SHP77 treated with DMSO at 0.1 percent for 48 hours (cell line): ENCODE results near the gene PIAS4.

Source experiments
- DNase-seq: peaks from one replicate; lab custom pipeline; 2025; lab: John Stamatoyannopoulos, UW

Gene PIAS4

GRCh38 chr19:3977242-3978143, 30.0 kb upstream of the PIAS4 start:
- no peak for DNase-seq

DNA sequence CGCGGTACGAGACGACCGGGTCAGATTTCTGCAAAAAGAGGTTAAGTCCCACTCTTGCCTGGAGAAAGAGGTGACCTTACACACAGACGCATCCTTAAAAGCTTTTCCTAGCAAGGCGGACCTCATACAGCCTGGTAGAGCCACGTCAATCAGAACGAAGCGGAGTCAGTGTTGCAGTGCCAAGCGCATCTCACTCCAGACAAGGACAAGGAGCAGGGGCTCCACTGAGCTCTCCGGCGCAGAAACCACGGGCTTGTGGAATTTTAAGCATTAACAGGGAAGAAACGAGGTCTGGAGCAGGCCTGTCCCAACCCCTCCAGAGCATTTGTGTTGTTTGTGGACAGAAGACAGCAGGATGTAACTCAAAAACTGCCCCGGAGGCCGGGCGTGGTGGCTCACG, 29.4 kb upstream of the PIAS4 start:
- no peak for DNase-seq

DNA sequence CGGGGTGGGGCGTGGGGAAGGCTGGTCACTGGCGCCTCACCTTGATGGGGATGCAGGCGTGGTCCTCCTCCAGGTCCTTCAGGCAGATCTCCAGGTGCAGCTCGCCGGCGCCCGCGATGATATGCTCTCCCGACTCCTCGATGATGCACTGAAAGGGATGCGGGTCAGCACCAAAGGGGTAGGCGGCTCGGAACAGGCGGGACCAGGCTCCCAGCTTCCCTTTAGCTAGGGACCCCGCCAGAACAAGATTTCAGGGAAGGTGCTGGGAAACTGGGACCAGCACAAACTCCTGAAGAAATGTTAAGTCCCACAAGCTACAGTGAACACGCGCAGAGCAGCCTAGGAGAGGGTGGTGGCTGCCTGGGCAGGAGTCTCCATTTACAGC, 28.3 kb upstream of the PIAS4 start:
- DNase-seq: no peak

DNA sequence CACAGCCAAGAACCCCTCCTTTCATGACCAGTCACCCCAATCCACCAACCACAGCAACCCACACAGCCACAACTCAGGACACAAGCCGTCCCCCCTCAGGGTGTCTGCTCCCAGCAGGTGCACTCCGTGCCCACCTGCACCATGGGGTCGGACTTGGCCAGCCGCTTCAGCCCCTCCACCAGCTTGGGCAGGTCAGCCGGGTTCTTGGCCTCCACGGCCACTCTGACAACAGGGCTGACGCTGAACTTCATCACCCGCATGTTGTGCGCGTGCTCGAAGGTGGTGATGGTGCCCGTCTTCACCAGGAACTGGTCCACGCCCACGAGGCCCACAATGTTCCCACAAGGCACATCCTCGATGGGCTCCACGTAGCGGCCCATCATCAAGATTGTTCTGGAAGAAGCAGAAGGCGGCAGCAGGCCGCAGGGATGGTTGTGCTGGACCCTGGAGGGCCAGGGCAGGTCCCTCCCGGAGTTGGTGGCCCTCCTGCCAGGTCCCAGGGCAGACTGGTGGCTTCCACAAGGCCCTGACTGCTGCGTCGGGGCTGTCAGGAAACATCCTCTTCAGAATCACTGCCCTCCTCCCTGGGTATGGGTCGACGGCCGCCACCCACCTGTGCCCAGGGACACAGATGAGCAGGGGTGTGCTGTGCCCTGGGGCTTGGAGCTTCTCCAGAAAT, 27.7 kb upstream of the PIAS4 start:
- DNase-seq: no peak

DNA sequence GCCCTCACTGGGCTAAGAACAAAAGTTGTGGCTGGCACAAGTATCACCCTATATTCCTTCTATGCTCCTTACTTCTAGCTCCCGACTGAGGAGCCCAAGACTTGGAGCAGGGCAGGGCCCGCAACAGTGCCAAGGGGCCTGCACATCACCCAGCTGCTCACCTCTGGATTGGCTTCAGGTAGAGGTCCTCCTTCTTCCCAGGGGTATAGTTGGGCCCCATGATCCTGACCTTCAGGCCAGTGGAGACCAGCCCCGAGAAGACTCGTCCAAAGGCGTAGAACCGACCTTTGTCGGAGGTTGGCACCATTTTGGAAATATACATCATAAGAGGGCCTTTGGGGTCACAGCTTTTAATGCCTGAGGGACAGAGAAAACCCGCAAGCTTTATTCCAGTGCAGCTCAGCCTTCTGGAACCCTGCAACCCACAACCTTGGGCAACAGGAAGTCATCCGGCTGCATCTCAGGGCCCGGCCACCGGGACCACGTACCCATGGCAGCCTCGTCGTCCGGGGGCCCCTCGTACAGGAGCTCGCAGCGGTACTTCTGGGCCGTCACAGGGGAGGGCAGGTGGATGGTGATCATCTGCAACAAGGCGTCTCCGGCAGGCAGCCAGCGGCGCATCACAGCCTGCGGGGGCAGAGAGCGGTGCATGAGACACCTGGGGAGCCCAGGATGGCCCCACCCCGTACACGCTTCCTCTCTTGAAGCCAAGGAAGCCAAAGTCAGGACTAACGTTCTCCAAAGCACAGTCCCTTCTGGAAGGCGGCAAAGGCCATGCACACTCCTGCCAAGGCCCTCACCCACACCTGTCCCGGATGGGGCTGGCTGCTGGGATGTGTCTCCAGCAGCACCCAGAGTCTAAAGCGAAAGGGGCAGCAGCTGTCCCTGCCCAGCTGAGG, 26.9 kb upstream of the PIAS4 start:
- no peak for DNase-seq

GRCh38 chr19:3981373-3981735, 26.2 kb upstream of the PIAS4 start:
- DNase-seq: no peak

- no peak for DNase-seq
Observed at GRCh38 chr19:3981736-3982681, 25.5 kb upstream of the PIAS4 start.

DNA sequence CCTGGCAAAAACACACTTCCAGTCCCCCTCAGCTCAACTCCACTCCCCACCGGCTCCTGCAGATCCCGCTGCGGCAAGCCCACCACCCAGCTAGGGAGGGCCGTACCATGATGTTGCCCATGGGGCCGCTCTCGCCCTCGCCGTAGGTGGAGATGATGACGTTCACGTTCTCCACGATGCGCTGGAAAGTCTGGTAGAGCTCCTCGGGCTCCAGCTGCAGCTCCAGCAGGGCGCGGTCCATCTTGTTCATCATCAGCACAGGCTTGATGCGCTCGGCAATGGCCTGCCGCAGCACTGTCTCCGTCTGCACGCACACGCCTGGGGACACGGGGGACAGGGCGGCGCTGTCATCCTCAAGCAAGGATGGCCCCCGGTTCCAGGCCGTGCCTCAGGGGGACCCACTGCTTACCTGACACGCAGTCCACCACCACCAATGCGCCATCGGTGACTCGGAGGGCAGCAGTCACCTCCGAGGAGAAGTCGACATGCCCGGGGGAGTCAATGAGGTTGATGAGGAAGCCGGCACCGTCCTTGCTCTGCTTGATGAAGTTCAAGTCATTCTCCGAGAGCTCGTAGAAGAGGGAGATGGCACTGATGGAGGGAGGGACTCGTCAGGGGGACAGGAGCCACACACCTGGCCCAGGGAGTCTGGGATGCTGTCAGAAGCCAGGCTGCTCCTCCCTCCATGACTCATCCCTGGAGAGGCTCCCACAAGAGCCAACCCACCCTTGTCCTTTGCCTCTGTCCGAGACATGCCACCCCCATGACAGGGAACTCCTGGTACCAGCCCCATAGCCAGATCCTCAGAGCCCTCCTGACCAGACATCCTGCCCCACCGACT, 24.6 kb upstream of the PIAS4 start:
- DNase-seq: no peak

- DNase-seq: no peak
Observed at GRCh38 chr19:3983542-3983914, 24.0 kb upstream of the PIAS4 start.

- DNase-seq: no peak
Observed at GRCh38 chr19:3983936-3984583, 23.5 kb upstream of the PIAS4 start.

- no peak for DNase-seq
Observed at GRCh38 chr19:3984584-3984907, 23.0 kb upstream of the PIAS4 start.

DNA sequence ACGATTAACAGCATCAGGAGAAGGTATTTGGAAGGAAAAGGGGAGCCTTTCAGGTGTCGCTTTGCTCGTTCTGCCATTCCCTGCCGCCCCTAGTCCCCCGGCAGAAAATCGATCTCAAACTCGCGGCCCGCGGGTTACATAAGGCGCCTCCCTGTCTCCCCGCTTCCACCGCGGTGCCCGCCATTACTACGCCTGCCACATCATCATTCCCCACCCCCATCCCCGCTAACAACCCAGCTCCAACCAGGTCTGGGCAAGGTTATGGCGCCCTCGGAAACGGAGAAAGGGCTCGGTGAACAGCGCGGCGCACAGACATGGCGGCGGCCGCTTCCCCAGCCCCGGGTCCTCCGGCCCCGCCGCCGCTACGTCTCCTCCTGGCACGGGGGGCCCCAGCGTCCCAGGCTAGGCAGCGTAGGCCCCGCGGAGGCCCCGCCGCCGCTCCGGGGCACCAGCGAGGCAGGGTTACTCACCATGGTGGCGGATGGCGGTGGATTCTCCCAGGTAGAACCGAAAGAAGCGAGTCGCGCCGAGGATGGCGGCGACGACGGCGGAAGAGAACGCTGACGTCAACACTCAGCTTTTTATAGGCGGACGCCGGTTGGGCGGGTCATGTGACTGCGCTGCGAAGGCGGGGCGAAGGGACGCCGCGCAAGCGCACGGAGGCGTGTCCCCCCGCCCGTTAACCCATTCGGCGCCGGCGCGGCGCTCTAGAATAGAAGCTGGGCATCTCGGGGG, 22.5 kb upstream of the PIAS4 start, which contains the start of gene EEF2:
EEF2 (minus strand) TSS at position 556 of the 735 bp plus-strand sequence; CDS start at position 473, 83 bp downstream.
- DNase-seq: peak; percentile 53

- DNase-seq: no peak
Observed at GRCh38 chr19:3985643-3986259, 21.8 kb upstream of the PIAS4 start.

DNA sequence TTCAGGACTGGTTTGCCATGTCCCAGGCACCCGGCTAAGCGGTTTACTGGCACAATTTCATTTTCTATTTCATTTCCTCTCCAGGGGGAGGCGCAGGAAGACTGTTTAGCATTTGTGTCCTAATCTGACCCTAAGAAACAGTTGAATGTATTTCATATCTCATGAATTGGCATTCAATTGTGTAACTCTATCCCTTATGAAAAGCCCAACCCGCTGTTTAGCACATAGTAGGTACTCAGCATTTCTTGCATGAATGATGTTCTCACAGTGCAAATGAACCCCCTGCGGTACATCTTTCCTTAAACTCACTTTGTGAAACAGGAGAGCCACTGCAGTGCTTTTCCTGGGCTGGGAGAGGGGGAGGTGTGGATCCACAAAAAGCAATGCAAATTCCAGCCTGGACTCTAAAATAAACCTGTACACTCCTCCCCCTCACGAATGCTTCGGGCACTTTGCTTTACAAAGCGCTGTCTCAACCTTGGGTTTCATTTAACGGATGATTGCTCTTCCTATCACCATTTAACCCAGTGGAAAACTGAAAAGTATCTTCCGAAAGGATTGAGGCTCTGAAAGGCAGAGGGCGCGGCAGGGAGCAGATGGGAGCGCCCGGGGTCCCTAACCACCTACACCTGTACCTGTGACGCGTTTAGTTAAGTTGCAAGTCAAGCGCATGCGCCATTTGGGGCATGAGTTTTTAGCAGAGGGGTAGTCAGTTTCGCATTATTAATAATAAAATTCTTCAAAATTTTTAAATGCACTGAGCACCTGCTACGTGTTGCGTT, 21.1 kb upstream of the PIAS4 start:
- DNase-seq: peak; percentile 75

- peak; percentile 65 for DNase-seq
Observed at GRCh38 chr19:3987619-3988371, 19.7 kb upstream of the PIAS4 start.

DNA sequence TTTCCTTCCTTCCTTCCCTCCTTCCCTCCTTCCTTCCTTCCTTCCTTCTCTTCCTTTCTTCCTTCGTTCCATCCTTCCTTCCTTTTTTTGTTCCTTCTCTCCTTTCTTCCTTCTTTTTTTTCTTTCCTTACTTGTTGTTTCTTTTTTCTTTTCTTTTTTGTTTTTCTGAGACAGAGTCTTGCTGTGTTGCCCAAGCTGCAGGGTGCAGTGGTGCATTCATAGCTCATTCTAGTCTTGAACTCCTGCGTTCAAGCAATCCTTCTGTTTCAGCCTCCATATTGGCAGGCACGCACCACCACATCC, 16.8 kb upstream of the PIAS4 start:
- no peak for DNase-seq

- no peak for DNase-seq
Observed at GRCh38 chr19:3995607-3996006, 11.9 kb upstream of the PIAS4 start.
